ENCODE data around the gene HTR7. TPM values are rescaled to one million over a fixed set of nuclear protein-coding genes. Genes with fewer than 3 reads are reported as not detected.
"Not testable (repeated sequence)": the region's sequence is repeated elsewhere in the genome, so short reads cannot be mapped to it uniquely, and the experiment has no call there.

The HTR7 gene
- total RNA-seq, 1 experiment from 2014 or later, result 0.26 TPM

- Histone ChIP-seq H3K9me2 (replicated peaks; ENCODE audit: insufficient read depth, low read length) (no peaks in the 10 kb centered on the region), H3K4me3 (ENCODE audit: low read length) (no peak overlapping the region), H3K4me2 (ENCODE audit: low read depth, low read length, poor library complexity, severe bottlenecking) (no peak overlapping the region), H3K4me1 (ENCODE audit: low read length) (no peaks in the 10 kb centered on the region), H3K9ac (ENCODE audit: low read length) (no peak overlapping the region), H3K27me3 (ENCODE audit: low read length) (no peaks in the 10 kb centered on the region), H4K20me1 (ENCODE audit: insufficient read depth, low read depth, low read length) (no peaks in the 10 kb centered on the region), H2AFZ (ENCODE audit: low read length) (no peak overlapping the region), H3K27ac (ENCODE audit: low read length) (no peak overlapping the region), H3K36me3 (ENCODE audit: insufficient read depth, low read length) (no peaks in the 10 kb centered on the region), H3K9me3 (ENCODE audit: low read length) (no peaks in the 10 kb centered on the region), H3K79me2 (ENCODE audit: low read length) (no peaks in the 10 kb centered on the region)
- DNase-seq, result no peak
These were observed 25.7 kb downstream of the HTR7 start for GRCh38 chr10:90832111-90832510.

DNA sequence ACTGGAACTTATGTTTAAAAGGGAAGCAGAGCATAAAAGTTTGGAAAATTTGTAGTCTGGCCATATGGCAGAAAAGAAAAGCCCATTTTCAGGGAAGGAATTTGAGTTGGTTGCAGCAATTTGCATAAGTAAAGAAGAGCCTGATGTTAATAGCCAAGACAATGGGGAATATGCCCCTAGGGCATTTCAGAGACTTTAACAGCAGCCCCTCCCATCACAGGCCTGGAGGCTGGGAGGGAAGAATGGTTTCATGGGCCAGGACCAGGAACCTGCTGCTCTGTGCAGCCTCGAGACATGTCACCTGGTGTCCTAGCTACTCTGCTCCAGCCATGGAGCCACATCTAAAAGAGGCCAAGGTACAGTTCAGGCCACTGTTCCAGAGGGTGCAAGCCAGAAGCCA is 35.3 kb downstream of the HTR7 start:
- no peak overlapping the region for H2AFZ ChIP-seq (ENCODE audit: low read length)
- H3K79me2 ChIP-seq (ENCODE audit: low read length), result no peaks in the 10 kb centered on the region
- H3K9ac ChIP-seq (ENCODE audit: low read length), result no peak overlapping the region
- H3K4me3 ChIP-seq (ENCODE audit: low read length), result no peak overlapping the region
- no peaks in the 10 kb centered on the region for H4K20me1 ChIP-seq (ENCODE audit: insufficient read depth, low read depth, low read length)
- H3K4me2 ChIP-seq (ENCODE audit: low read depth, low read length, poor library complexity, severe bottlenecking), result no peak overlapping the region
- no peak overlapping the region for H3K27ac ChIP-seq (ENCODE audit: low read length)
- H3K9me3 ChIP-seq (ENCODE audit: low read length), result no peaks in the 10 kb centered on the region
- DNase-seq, result no peak
- no peaks in the 10 kb centered on the region for H3K4me1 ChIP-seq (ENCODE audit: low read length)
- H3K9me2 ChIP-seq (replicated peaks; ENCODE audit: insufficient read depth, low read length), result no peaks in the 10 kb centered on the region
- no peaks in the 10 kb centered on the region for H3K36me3 ChIP-seq (ENCODE audit: insufficient read depth, low read length)
- no peaks in the 10 kb centered on the region for H3K27me3 ChIP-seq (ENCODE audit: low read length)

DNA sequence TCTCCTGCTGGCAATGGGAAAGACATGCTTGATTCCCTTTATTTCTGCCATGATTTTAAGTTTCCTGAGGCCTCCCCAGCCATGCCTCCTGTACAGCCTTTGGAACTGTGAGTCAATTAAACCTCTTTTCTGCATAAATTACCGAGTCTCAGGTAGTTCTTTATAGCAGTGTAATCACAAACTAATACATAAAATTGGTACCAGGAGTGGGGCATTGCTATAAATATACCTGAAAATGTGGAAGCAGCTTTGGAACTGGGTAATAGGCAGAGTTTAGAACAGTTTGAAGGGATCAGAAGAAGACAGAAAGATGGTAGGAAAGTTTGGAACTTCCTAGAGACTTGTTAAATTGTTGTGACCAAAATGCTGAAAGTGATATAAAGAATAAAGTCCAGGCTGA is 36.0 kb downstream of the HTR7 start:
- not testable (repeated sequence) for H3K4me2 ChIP-seq (ENCODE audit: low read depth, low read length, poor library complexity, severe bottlenecking); DNase-seq; H3K27me3 ChIP-seq (ENCODE audit: low read length); H3K4me1 ChIP-seq (ENCODE audit: low read length); H3K27ac ChIP-seq (ENCODE audit: low read length); H3K9me3 ChIP-seq (ENCODE audit: low read length); H4K20me1 ChIP-seq (ENCODE audit: insufficient read depth, low read depth, low read length); H3K9ac ChIP-seq (ENCODE audit: low read length); H3K9me2 ChIP-seq (replicated peaks; ENCODE audit: insufficient read depth, low read length); H2AFZ ChIP-seq (ENCODE audit: low read length); H3K36me3 ChIP-seq (ENCODE audit: insufficient read depth, low read length); H3K79me2 ChIP-seq (ENCODE audit: low read length); H3K4me3 ChIP-seq (ENCODE audit: low read length)

DNA sequence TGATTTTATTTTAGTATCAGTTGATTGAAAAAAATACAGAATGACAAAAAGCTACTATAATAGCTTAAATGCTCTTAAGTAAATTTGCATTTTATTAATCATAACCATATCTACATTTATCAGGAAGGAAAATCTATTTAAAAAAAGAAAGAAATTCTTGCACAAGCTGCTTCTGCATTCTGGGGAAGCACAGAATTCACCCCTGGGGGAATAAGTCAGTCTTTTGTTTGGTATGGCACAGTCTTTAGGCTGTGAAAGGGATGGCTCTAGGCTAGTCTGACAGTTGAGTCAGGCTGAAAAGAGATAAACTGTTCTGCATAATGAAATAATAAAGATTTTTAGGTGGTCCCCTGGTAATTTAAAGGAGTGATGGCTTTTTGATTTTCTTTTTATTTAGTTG is 37.9 kb downstream of the HTR7 start:
- Histone ChIP-seq H3K79me2 (ENCODE audit: low read length) (no peaks in the 10 kb centered on the region), H3K36me3 (ENCODE audit: insufficient read depth, low read length) (no peaks in the 10 kb centered on the region), H3K9me2 (replicated peaks; ENCODE audit: insufficient read depth, low read length) (no peaks in the 10 kb centered on the region), H4K20me1 (ENCODE audit: insufficient read depth, low read depth, low read length) (no peaks in the 10 kb centered on the region), H3K4me3 (ENCODE audit: low read length) (no peak overlapping the region), H3K4me2 (ENCODE audit: low read depth, low read length, poor library complexity, severe bottlenecking) (no peak overlapping the region), H3K9ac (ENCODE audit: low read length) (no peak overlapping the region), H3K27ac (ENCODE audit: low read length) (no peak overlapping the region), H3K4me1 (ENCODE audit: low read length) (no peaks in the 10 kb centered on the region), H3K9me3 (ENCODE audit: low read length) (no peaks in the 10 kb centered on the region), H2AFZ (ENCODE audit: low read length) (no peak overlapping the region), H3K27me3 (ENCODE audit: low read length) (no peaks in the 10 kb centered on the region)
- no peak for DNase-seq

- Histone ChIP-seq H3K27ac (ENCODE audit: low read length) (no peak overlapping the region), H3K36me3 (ENCODE audit: insufficient read depth, low read length) (no peaks in the 10 kb centered on the region), H4K20me1 (ENCODE audit: insufficient read depth, low read depth, low read length) (no peaks in the 10 kb centered on the region), H3K4me1 (ENCODE audit: low read length) (no peaks in the 10 kb centered on the region), H3K9me3 (ENCODE audit: low read length) (no peaks in the 10 kb centered on the region), H3K4me2 (ENCODE audit: low read depth, low read length, poor library complexity, severe bottlenecking) (no peak overlapping the region), H3K79me2 (ENCODE audit: low read length) (no peaks in the 10 kb centered on the region), H3K27me3 (ENCODE audit: low read length) (no peaks in the 10 kb centered on the region), H3K4me3 (ENCODE audit: low read length) (no peak overlapping the region), H2AFZ (ENCODE audit: low read length) (no peak overlapping the region), H3K9me2 (replicated peaks; ENCODE audit: insufficient read depth, low read length) (no peaks in the 10 kb centered on the region), H3K9ac (ENCODE audit: low read length) (no peak overlapping the region)
- DNase-seq, result no peak
These were observed 39.1 kb downstream of the HTR7 start for GRCh38 chr10:90818736-90819135.

GRCh38 chr10:90817128-90817889 is 40.5 kb downstream of the HTR7 start:
- H3K27me3 ChIP-seq (ENCODE audit: low read length), result no peaks in the 10 kb centered on the region
- no peak overlapping the region for H3K4me2 ChIP-seq (ENCODE audit: low read depth, low read length, poor library complexity, severe bottlenecking)
- H2AFZ ChIP-seq (ENCODE audit: low read length), result no peak overlapping the region
- H3K9me3 ChIP-seq (ENCODE audit: low read length), result no peaks in the 10 kb centered on the region
- no peaks in the 10 kb centered on the region for H3K9me2 ChIP-seq (replicated peaks; ENCODE audit: insufficient read depth, low read length)
- no peak overlapping the region for H3K27ac ChIP-seq (ENCODE audit: low read length)
- no peaks in the 10 kb centered on the region for H3K36me3 ChIP-seq (ENCODE audit: insufficient read depth, low read length)
- no peaks in the 10 kb centered on the region for H3K79me2 ChIP-seq (ENCODE audit: low read length)
- DNase-seq, result no peak
- no peaks in the 10 kb centered on the region for H3K4me1 ChIP-seq (ENCODE audit: low read length)
- no peaks in the 10 kb centered on the region for H4K20me1 ChIP-seq (ENCODE audit: insufficient read depth, low read depth, low read length)
- no peak overlapping the region for H3K4me3 ChIP-seq (ENCODE audit: low read length)
- H3K9ac ChIP-seq (ENCODE audit: low read length), result no peak overlapping the region

DNA sequence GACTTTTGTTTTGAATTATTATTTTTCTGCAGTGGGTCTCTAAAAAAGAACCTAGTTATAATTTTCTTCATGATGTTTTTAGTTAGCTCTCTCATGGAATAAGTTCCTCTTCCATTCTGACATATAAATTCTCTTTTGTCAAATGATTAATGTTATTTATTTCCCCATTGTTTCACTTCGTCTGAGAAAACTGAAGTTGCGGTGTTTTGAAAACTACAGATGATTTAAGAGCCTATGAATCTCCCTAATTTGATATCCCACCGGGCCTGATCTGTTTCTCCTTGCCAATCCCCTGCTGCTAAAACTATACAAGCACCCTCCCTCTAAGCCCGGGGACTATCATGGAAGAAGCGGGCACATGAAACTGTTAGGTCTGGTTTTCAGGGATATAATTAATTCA is 41.4 kb downstream of the HTR7 start:
- no peaks in the 10 kb centered on the region for H3K36me3 ChIP-seq (ENCODE audit: insufficient read depth, low read length)
- H3K9me2 ChIP-seq (replicated peaks; ENCODE audit: insufficient read depth, low read length), result no peaks in the 10 kb centered on the region
- H4K20me1 ChIP-seq (ENCODE audit: insufficient read depth, low read depth, low read length), result no peaks in the 10 kb centered on the region
- no peak overlapping the region for H3K4me2 ChIP-seq (ENCODE audit: low read depth, low read length, poor library complexity, severe bottlenecking)
- H3K9me3 ChIP-seq (ENCODE audit: low read length), result no peaks in the 10 kb centered on the region
- DNase-seq, result no peak
- no peaks in the 10 kb centered on the region for H3K79me2 ChIP-seq (ENCODE audit: low read length)
- no peak overlapping the region for H3K27ac ChIP-seq (ENCODE audit: low read length)
- no peak overlapping the region for H3K9ac ChIP-seq (ENCODE audit: low read length)
- H3K27me3 ChIP-seq (ENCODE audit: low read length), result no peaks in the 10 kb centered on the region
- H3K4me3 ChIP-seq (ENCODE audit: low read length), result no peak overlapping the region
- H2AFZ ChIP-seq (ENCODE audit: low read length), result no peak overlapping the region
- H3K4me1 ChIP-seq (ENCODE audit: low read length), result no peaks in the 10 kb centered on the region

- Histone ChIP-seq H3K4me1 (ENCODE audit: low read length) (no peaks in the 10 kb centered on the region), H3K9me3 (ENCODE audit: low read length) (no peaks in the 10 kb centered on the region), H3K79me2 (ENCODE audit: low read length) (no peaks in the 10 kb centered on the region), H3K4me3 (ENCODE audit: low read length) (no peak overlapping the region), H3K4me2 (ENCODE audit: low read depth, low read length, poor library complexity, severe bottlenecking) (no peak overlapping the region), H3K9me2 (replicated peaks; ENCODE audit: insufficient read depth, low read length) (no peaks in the 10 kb centered on the region), H3K27me3 (ENCODE audit: low read length) (no peaks in the 10 kb centered on the region), H2AFZ (ENCODE audit: low read length) (no peak overlapping the region), H3K36me3 (ENCODE audit: insufficient read depth, low read length) (no peaks in the 10 kb centered on the region), H3K27ac (ENCODE audit: low read length) (no peak overlapping the region), H3K9ac (ENCODE audit: low read length) (no peak overlapping the region), H4K20me1 (ENCODE audit: insufficient read depth, low read depth, low read length) (no peaks in the 10 kb centered on the region)
- DNase-seq, result no peak
These were observed 44.1 kb downstream of the HTR7 start for GRCh38 chr10:90813594-90814365.
